ENCODE data around the gene SPATA2L.
A peak's percentile ranks its signal among the peaks of the same experiment; 100 is the strongest.
"Not testable (repeated sequence)": the region's sequence is repeated elsewhere in the genome, so short reads cannot be mapped to it uniquely, and the experiment has no call there.

SPATA2L gene

DNA sequence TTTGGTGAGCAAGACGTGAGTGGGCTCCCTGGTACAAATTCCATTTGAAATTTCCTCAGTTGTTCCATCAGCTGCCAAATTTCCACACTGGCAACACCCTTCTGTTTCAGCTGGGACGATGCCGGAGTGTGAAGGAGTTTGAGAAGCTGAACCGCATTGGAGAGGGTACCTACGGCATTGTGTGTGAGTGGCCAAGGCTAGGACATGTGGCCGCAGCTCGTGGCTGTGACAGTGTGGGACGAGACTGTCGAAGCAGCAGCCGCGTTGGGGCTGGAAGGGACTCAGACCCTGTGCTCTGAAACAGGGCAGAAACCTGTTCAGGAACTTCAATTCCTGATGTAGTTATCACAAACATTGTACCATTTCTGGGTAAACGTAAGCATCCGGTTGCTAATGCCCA is 12.4 kb downstream of the SPATA2L start:
- no peak for DNase-seq

GRCh38 chr16:89688395-89688794 is 13.1 kb downstream of the SPATA2L start:
- DNase-seq: no peak

DNA sequence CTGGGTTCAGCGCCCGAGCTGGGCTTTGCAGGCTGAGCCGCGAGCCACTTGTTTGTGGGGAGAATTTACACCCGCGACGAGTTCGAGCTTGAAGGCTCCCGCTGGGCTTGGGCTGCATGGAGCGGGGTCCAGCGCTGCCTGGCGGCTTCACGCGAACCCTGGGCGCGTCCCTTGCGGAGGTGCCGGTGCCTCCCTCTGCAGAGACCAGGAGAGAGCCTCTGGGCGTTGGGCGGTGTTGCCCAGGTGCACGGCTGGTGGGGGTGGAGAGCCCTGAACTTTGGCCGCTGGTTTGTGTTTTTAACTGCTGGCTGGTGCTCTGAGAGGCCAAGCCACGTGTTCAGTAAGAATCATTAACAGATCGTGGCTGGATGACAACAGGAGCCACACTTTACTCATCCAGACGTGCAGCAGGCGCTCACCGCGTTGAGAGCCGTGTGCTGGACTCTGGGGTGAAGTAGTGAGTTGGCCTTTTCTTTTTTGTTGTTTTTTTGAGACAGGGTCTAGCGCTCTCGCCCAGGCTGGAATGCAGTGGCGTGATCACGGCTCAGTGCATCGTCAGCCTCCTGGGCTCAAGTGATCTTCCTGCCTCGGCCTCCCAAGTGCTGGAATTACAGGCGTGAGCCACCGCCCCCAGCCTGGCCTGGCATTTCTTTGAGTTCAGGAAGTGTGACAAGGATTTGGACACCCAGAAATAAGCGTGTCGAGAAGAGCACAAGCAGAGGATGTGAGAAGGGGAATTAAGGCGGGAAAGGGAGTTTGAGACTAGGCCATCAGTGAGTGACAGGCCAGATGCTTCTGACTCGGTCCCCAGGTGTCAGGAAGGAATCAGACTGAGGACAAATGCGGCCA is 14.2 kb downstream of the SPATA2L start:
- peak; percentile 34 for DNase-seq

DNA sequence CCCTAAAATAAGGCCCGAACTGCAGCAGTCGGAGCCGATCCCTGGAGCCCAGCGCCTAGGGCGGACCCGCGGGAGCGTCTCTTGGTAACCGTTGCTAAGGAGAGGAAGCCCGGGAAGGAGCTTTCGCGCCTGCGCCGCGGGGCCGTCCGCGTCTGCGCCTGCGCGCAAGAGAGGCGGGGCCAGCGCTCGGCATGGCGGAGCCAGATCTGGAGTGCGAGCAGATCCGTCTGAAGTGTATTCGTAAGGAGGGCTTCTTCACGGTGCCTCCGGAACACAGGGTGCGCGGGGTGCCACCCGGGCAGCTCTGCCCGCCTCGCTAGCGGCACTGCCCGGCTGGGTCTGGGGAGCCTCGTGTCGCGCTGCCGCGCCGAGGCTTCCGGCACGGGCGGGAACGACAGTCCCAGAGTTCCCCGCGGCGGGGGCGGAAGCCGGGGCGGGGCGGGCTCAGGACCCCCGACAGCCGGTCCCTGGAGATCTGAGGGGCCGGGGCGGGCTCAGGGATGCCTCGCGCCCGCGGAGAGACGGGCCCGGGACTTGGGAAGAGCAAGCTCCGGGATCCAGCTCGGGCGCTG is 14.9 kb downstream of the SPATA2L start, which contains the start of gene CDK10:
Gene CDK10, plus strand, starts transcription at position 170 of the 572 bp plus-strand sequence. Its CDS starts 22 bp downstream, at position 192.
- DNase-seq: peak; percentile 78

- no peak for DNase-seq
Measured at GRCh38 chr16:89685916-89686315, 15.6 kb downstream of the SPATA2L start.

- no peak for DNase-seq
Measured at GRCh38 chr16:89678258-89678657, 23.2 kb downstream of the SPATA2L start.

GRCh38 chr16:89672177-89672941 is 29.1 kb downstream of the SPATA2L start:
- no peak for DNase-seq

DNA sequence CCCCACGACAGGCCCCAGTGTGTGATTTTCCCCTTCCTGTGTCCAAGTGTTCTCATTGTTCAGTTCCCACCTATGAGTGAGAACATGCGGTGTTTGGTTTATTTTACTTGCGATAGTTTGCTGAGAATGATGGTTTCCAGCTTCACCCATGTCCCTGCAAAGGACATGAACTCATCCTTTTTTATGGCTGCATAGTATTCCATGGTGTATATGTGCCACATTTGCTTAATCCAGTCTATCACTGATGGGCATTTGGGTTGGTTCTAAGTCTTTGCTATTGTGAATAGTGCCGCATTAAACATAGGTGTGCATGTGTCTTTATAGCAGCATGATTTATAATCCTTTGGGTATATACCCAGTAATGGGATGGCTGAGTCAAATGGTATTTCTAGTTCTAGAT is 29.9 kb downstream of the SPATA2L start:
- DNase-seq: not testable (repeated sequence)

GRCh38 chr16:89670496-89671431 is 30.7 kb downstream of the SPATA2L start:
- peak; percentile 57 for DNase-seq

- DNase-seq: no peak
Measured at GRCh38 chr16:89669755-89670154, 31.8 kb downstream of the SPATA2L start.

GRCh38 chr16:89668790-89669158 is 32.7 kb downstream of the SPATA2L start:
- no peak for DNase-seq

- no peak for DNase-seq
Measured at GRCh38 chr16:89667633-89668032, 33.9 kb downstream of the SPATA2L start.

DNA sequence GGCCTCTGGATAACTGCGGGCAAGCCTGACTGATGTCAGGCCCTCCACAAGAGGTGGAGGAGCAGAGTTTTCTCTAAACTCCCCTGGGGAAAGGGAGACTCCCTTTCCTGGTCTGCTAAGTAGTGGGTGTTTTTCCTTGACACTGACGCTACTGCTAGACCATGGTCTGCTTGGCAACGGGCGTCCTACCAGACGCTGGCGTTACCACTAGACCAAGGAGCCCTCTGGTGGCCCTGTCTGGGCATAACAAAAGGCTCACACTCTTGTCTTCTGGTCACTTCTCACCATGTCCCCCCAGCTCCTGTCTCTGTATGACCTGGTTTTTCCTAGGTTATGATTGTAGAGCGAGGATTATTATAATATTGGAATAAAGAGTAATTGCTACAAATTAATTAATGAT is 34.5 kb downstream of the SPATA2L start:
- not testable (repeated sequence) for DNase-seq

- not testable (repeated sequence) for DNase-seq
Measured at GRCh38 chr16:89664238-89664637, 37.3 kb downstream of the SPATA2L start.

DNA sequence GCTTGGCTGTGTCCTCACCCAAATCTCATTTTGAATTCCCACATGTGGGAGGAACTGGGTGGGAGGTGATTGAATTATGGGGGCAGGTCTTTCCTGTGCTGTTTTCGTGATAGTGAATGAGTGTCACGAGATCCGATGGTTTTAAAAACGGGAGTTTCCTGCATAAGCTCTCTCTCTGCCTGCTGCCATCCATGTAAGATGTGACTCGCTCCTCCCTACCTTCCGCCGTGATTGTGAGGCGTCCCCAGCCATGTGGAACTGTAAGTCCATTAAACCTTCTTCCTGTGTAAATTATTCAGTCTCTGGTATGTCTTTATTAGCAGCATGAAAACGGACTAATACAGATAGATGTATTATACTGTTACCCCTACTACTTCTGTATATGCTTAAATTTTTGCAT is 40.3 kb downstream of the SPATA2L start:
- DNase-seq: no peak

DNA sequence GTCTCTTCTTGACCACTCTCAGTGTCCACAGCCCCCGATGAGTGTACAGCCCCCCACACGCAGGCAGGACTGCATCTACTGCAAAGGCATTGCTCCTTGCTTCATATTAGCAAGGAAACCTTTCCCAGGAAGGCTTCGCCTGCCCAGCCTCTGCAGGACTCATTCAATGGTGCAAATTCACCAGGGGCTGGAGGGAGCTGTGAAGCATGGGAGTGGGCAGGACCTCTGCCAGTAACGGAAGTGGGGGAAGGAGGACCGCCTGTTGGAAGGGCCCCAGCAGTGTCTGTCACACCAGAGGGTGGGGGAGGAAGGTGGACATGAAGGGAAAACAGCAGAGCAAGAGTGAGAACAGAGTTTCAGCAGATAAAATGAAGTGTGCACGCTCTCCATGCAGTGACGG is 41.4 kb downstream of the SPATA2L start:
- DNase-seq: no peak

DNA sequence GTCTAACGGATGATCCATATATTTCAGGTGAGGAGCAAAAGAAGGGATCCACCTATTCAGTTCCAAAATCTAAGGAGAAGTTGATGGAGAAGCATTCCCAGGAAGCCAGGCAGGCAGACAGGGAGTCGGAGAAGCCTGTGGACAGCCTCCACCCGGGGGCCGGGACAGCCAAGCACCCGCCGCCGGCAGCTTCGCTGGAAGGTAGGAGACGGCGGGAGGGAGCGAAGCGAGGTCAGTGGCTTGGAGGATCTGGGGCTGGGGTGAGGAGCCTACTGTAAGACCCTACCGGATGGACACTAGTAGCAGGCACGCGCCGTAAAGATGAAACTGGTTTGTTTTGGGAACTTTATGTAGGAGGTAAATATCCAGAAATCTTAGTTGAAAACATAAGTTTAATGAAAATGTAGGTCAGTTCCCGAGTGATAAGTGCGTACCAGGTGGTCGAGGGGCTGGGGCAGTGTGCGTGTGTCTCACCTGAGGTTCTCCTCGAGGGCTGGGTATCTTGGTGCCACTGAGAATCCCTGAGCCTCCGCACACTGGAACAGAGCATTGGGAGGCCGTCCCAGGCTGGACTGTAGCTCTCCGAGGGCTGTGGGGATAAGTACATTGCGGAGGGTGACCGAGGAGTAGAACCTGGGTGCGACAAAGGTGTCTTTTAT is 43.2 kb downstream of the SPATA2L start:
- DNase-seq: no peak

DNA sequence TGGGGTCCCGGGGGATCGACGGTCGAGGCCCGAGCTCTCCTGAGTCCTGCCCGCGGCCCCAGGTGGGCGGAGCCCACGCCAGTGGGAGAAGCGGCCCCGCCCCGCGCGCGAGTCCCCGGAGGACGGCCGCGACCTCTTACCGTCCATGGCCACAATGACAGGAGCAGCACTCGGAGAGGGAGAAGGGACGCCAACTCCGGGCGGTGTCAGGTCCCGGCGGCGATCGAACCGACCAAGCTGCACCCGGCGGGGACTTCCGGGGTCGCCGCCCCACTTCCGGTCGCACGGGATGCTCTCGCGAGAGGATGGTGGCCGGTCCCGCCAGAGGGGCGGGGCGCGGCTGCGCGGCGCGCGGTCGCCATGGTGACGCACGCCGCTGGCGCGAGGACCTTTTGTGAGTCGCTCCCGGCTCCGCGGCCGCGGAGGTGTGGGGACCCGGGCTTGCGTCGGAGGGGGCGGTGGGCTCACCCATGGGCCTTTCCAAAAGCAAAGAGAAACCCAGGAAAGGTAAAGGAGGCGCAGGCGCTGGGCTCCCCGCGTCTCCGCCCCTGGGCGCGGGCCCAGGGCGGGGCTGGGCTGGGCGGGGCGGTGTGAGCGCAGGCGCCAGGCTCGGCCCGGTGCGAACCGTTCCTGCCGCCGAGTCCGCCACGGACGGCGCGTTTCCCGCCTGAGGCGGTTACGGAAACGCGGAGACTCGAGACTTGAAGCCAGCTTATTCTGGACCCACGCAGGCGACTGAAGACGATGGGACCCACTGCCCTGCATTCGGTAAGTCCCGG is 43.9 kb downstream of the SPATA2L start, which contains the start of the genes CHMP1A and SPATA33:
Gene CHMP1A, minus strand, starts transcription at position 267 of the 779 bp plus-strand sequence. Its CDS starts 120 bp downstream, at position 147.
Gene SPATA33, plus strand, starts transcription at position 395 of the 779 bp plus-strand sequence. Its CDS starts 76 bp downstream, at position 471.
- DNase-seq: peak; percentile 81

GRCh38 chr16:89656435-89657121 is 44.9 kb downstream of the SPATA2L start:
- DNase-seq: no peak

GRCh38 chr16:89655062-89655643 is 46.4 kb downstream of the SPATA2L start:
- DNase-seq: no peak

Data from HCEC 1CT (cell line).